ENCODE results near the gene COMMD7.
A peak's percentile ranks its signal among the peaks of the same experiment; 100 is the strongest.

COMMD7 gene

DNA sequence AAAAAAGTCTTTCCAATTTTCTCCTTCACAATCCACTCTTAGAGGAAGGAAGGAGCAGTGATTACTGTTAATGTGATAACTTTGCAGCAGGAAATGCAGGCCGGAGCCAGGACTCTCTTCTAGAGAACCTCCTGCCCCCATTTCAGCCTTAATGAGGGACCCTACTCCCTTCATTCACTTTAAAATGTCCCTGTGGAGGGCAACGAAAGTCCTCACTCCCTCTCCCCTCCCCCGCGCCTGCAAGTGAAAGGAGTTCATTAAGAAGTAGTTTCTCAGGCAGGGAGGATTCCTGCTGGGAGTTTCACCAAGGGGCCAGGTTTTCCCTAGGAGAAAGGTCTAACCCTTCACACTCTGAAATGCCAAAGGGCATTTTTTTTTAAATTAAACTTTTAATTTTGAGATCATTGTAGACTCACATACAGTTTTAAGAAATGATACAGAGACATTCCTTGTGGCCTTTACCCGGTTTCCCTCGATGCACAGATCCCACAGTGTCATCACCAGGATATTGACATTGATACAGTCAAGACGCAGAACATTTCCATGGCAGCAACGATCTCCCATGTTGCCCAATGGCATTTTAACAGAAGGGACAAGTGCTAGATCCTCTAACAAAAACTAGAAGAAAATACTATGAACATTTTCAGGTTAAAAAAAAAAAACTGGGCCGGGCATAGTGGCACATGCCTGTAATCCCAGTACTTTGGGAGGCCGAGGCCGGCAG is 6.8 kb upstream of the COMMD7 start:
- Histone ChIP-seq H3K79me2 (ENCODE audit: insufficient read depth, low read depth) (no peaks in the 10 kb centered on the region), H3K4me2 (0 out of 2 replicates have a peak overlapping the region, but pooled peaks have one; percentile 7), H3K4me3 (IDR thresholded peaks at IDR 0.05; ENCODE audit: insufficient read depth, low read depth, low read length) (no peak overlapping the region), H3K36me3 (ENCODE audit: insufficient read depth) (no peaks in the 10 kb centered on the region), H3K4me1 (ENCODE audit: low read depth, poor library complexity, severe bottlenecking) (peaks cover 23% of the 10 kb centered on the region), H3K27me3 (ENCODE audit: insufficient read depth, low read depth) (no peaks in the 10 kb centered on the region), H4K20me1 (ENCODE audit: insufficient read depth) (no peaks in the 10 kb centered on the region), H2AFZ (ENCODE audit: low read depth) (peak overlapping the region; percentile 15; the same call in 1 of the 2 replicates), H3K9ac (no peak overlapping the region), H3K27ac (no peak overlapping the region)
- TF ChIP-seq, protein P1, sequence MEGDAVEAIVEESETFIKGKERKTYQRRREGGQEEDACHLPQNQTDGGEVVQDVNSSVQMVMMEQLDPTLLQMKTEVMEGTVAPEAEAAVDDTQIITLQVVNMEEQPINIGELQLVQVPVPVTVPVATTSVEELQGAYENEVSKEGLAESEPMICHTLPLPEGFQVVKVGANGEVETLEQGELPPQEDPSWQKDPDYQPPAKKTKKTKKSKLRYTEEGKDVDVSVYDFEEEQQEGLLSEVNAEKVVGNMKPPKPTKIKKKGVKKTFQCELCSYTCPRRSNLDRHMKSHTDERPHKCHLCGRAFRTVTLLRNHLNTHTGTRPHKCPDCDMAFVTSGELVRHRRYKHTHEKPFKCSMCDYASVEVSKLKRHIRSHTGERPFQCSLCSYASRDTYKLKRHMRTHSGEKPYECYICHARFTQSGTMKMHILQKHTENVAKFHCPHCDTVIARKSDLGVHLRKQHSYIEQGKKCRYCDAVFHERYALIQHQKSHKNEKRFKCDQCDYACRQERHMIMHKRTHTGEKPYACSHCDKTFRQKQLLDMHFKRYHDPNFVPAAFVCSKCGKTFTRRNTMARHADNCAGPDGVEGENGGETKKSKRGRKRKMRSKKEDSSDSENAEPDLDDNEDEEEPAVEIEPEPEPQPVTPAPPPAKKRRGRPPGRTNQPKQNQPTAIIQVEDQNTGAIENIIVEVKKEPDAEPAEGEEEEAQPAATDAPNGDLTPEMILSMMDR (conservative IDR thresholded peaks at IDR 0.05; ENCODE audit: low read depth, low read length): no peak

DNA sequence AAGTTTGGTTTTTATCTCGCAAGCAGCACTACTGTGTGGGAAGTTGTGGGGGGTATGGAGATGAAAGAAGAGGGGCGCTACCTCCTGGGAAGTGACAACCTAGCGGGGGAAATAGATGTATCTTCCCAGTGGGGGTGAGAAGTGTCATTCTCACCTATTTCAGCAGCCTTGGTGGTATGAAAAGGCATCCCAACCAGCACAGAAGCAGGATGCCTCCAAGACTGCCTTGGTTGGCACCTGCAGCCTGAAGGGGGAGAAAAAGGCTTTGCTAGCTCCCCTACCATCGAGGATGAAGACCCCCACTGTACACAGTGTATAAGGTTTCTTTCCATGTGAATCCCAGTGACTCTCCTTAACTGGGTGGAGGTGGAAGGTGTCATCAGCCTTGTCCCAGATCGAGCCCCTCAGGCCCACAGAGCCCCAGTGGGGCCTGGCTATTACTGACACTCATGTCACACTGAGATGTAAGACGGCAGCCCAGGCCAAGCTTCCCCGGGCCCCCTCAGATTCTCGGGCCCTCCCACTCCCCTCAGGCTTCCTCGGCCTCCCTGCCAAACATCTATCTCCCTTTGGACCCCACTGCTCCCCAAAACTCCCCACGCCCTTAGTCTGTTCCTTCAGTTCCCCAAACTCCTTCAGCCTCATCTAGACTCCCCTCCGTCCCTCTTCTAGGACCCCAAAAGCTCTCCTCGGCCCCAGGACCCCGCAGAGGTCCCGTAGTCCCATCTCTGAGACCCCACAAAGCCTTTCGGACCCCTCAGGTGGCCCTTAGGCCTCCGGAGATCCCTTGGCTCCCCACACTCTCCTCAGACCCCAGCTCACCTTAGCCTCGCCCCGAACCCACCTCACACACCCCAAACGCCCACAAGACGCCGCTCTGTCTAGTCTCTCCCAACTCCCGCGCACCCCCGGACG is 688 bp downstream of the COMMD7 start:
- peaks cover 36% of the 10 kb centered on the region for H3K4me1 ChIP-seq (ENCODE audit: low read depth, poor library complexity, severe bottlenecking)
- H3K4me2 ChIP-seq: peak overlapping the region; percentile 89
- peak overlapping the region; percentile 70 for H3K9ac ChIP-seq
- H3K79me2 ChIP-seq (ENCODE audit: insufficient read depth, low read depth): peaks cover 33% of the 10 kb centered on the region; the same call in 1 of the 2 replicates
- no peak overlapping the region for H3K4me3 ChIP-seq (IDR thresholded peaks at IDR 0.05; ENCODE audit: insufficient read depth, low read depth, low read length)
- TF ChIP-seq, protein P1 (conservative IDR thresholded peaks at IDR 0.05; ENCODE audit: low read depth, low read length): no peak
- H3K27me3 ChIP-seq (ENCODE audit: insufficient read depth, low read depth): no peaks in the 10 kb centered on the region
- H3K27ac ChIP-seq: peak overlapping the region; percentile 41
- no peaks in the 10 kb centered on the region for H4K20me1 ChIP-seq (ENCODE audit: insufficient read depth)
- no peaks in the 10 kb centered on the region for H3K36me3 ChIP-seq (ENCODE audit: insufficient read depth)
- peak overlapping the region; percentile 86 for H2AFZ ChIP-seq (ENCODE audit: low read depth)

DNA sequence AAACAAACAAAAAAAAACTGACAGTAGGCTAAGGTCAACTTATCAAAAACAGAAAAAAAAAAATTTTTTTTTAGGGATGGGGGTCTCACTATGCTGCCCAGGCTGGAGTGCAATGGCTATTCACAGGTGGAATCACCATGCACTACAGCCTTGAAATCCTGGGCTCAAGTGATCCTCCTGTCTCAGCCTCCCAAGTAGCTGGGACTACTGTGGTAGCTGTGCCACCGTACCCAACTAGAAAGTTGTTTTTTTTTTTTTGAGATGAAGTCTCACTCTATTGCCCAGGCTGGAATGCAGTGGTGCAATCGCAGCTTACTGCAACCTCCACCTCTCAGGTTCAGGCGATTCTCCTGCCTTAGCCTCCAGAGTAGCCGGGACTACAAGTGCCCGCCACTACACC is 2.1 kb downstream of the COMMD7 start:
- Histone ChIP-seq H2AFZ (ENCODE audit: low read depth) (no peak overlapping the region), H3K27me3 (ENCODE audit: insufficient read depth, low read depth) (no peaks in the 10 kb centered on the region), H3K4me2 (no peak overlapping the region), H3K79me2 (ENCODE audit: insufficient read depth, low read depth) (peaks cover 33% of the 10 kb centered on the region; the same call in 1 of the 2 replicates), H3K9ac (no peak overlapping the region), H3K36me3 (ENCODE audit: insufficient read depth) (no peaks in the 10 kb centered on the region), H3K4me1 (ENCODE audit: low read depth, poor library complexity, severe bottlenecking) (peaks cover 39% of the 10 kb centered on the region), H4K20me1 (ENCODE audit: insufficient read depth) (no peaks in the 10 kb centered on the region), H3K27ac (no peak overlapping the region), H3K4me3 (IDR thresholded peaks at IDR 0.05; ENCODE audit: insufficient read depth, low read depth, low read length) (no peak overlapping the region)
- TF ChIP-seq, protein P1 (conservative IDR thresholded peaks at IDR 0.05; ENCODE audit: low read depth, low read length): no peak

DNA sequence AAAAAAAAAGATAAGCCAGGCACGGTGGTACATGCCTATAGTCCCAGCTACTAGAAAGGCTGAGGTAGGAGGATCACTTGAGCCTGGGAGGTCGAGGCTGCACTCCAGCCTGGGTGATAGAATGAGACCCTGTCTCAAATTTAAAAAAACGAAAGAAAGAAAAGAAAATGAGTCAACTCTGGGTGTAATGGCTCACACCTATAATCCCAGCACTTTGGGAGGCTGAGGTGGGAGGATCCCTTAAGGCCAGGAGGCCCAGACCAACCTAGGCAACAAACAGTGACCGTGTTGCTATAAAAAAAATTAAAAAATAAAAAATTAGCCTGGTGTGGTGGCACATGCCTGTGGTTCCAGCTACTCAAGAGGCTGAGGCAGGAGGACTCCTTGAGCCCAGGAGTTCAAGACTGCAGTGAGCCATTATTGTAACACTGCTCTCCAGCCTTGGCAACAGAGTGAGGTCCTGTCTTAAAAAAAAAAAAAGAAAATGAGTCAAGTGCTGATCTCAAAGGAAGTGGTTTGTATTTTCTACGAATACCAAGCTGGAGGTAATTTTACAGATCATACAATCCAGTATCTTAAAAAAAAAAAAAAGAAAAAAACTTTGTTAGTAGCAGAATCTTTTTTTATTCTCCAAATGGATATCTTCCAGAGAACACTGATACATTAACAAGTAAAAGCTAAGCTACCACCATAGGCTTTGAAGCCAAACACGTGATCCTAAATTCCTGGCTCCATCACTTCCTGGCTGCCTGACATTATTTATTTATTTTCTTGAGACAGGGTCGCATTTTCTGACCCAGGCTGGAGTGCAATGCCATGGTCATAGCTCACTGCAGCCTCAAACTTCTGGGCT is 5.7 kb downstream of the COMMD7 start:
- Histone ChIP-seq H3K4me1 (ENCODE audit: low read depth, poor library complexity, severe bottlenecking) (peaks cover 19% of the 10 kb centered on the region), H3K27me3 (ENCODE audit: insufficient read depth, low read depth) (no peaks in the 10 kb centered on the region), H4K20me1 (ENCODE audit: insufficient read depth) (no peaks in the 10 kb centered on the region), H3K79me2 (ENCODE audit: insufficient read depth, low read depth) (peaks cover 27% of the 10 kb centered on the region; the same call in 1 of the 2 replicates), H3K27ac (no peak overlapping the region; the same call in 1 of the 2 replicates), H2AFZ (ENCODE audit: low read depth) (no peak overlapping the region), H3K9ac (no peak overlapping the region), H3K36me3 (ENCODE audit: insufficient read depth) (no peaks in the 10 kb centered on the region), H3K4me2 (no peak overlapping the region), H3K4me3 (IDR thresholded peaks at IDR 0.05; ENCODE audit: insufficient read depth, low read depth, low read length) (no peak overlapping the region)
- TF ChIP-seq, protein P1 (conservative IDR thresholded peaks at IDR 0.05; ENCODE audit: low read depth, low read length): no peak

Measured in KMS-11 (cell line).